Measurements from ENCODE around the gene UGT1A7. TPM values are rescaled to one million over a fixed set of nuclear protein-coding genes. Genes with fewer than 3 reads are reported as not detected.

Gene UGT1A7
- total and polyA plus RNA-seq, 3 donors from 2014 or later, result 0.19 TPM; not detected in 2

DNA sequence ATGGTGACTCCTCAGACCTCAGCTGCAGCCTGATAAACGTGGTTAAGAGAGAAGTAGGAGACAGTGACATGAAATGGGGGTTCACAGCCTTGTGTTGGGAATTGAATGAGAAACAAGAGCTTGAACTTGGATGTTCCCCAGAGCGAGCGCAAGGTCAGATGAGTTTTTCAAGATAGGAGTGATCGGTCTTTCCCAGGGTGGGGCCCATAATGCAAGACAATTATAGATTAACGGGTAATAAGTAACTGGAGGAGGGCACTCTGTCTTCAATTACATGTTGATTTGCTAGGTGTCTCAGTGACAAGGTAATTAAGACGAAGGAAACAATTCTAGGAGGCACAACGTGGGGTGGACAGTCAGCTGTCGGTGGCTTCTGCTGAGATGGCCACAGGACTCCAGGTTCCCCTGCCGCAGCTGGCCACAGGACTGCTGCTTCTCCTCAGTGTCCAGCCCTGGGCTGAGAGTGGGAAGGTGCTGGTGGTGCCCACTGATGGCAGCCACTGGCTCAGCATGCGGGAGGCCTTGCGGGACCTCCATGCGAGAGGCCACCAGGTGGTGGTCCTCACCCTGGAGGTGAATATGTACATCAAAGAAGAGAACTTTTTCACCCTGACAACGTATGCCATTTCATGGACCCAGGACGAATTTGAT is 31.0 kb downstream of the UGT1A7 start, which contains the start of gene UGT1A5:
Gene UGT1A5 (plus strand): TSS at position 297 of the 651 bp plus-strand sequence. CDS start 85 bp downstream, at position 382.
- H3K36me3 ChIP-seq (ENCODE audit: low read depth, missing control alignments), result no peaks in the 10 kb centered on the region
- H3K27ac ChIP-seq, result no peak within 1 kb of the TSS
- TF ChIP-seq, protein P1, sequence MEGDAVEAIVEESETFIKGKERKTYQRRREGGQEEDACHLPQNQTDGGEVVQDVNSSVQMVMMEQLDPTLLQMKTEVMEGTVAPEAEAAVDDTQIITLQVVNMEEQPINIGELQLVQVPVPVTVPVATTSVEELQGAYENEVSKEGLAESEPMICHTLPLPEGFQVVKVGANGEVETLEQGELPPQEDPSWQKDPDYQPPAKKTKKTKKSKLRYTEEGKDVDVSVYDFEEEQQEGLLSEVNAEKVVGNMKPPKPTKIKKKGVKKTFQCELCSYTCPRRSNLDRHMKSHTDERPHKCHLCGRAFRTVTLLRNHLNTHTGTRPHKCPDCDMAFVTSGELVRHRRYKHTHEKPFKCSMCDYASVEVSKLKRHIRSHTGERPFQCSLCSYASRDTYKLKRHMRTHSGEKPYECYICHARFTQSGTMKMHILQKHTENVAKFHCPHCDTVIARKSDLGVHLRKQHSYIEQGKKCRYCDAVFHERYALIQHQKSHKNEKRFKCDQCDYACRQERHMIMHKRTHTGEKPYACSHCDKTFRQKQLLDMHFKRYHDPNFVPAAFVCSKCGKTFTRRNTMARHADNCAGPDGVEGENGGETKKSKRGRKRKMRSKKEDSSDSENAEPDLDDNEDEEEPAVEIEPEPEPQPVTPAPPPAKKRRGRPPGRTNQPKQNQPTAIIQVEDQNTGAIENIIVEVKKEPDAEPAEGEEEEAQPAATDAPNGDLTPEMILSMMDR (IDR thresholded peaks at IDR 0.05), result no peak
- no peak for TF ChIP-seq POLR2A (IDR thresholded peaks at IDR 0.05)
- no peaks in the 10 kb centered on the region for H3K9me3 ChIP-seq
- 83 to 87% methylated on average over 14 of the region's 14 CpGs for WGBS, 2 donors
- intact Hi-C loops (cut with DNase I; ENCODE audit: low total_unique reads), result no loop called here
- no peak for DNase-seq
- no peak within 1 kb of the TSS for H3K4me3 ChIP-seq
- no peaks in the 10 kb centered on the region for H3K27me3 ChIP-seq
- no peaks in the 10 kb centered on the region for H3K4me1 ChIP-seq

DNA sequence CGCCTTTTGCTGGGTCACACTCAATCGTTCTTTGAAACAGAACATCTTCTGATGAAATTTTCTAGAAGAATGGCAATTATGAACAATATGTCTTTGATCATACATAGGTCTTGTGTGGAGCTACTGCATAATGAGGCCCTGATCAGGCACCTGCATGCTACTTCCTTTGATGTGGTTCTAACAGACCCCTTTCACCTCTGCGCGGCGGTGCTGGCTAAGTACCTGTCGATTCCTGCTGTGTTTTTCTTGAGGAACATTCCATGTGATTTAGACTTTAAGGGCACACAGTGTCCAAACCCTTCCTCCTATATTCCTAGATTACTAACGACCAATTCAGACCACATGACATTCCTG is 31.5 kb downstream of the UGT1A7 start:
- TF ChIP-seq POLR2A (IDR thresholded peaks at IDR 0.05), result no peak
- TF ChIP-seq, protein P1 (IDR thresholded peaks at IDR 0.05), result no peak
- WGBS, 2 donors, result 86% methylated on average over 7 of the region's 7 CpGs
- H3K27me3 ChIP-seq, result no peaks in the 10 kb centered on the region
- H3K27ac ChIP-seq, result no peak overlapping the region
- H3K9me3 ChIP-seq, result no peaks in the 10 kb centered on the region
- H3K4me1 ChIP-seq, result no peaks in the 10 kb centered on the region
- intact Hi-C loops (cut with DNase I; ENCODE audit: low total_unique reads), result no loop called here
- H3K4me3 ChIP-seq, result no peak overlapping the region
- no peaks in the 10 kb centered on the region for H3K36me3 ChIP-seq (ENCODE audit: low read depth, missing control alignments)
- no peak for DNase-seq

DNA sequence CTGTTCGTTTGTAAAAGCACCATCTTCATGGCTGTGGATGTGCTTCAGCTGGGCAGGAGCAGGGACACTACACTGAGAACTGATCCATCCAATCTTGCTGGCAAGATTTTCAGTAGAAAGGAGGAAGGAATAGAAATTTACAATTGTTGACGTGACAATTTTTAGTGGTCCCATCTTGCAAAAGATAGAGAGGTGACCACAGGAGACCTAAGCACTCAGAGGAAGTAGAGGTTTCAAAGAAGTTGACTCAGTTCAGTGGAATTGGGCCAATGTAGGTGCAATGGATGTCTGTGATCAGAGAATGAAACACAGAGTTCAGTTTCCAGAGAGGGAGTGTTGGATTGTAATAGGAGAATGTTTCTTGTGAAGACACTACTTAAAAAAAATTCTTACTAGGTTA is 32.4 kb downstream of the UGT1A7 start:
- no peaks in the 10 kb centered on the region for H3K27me3 ChIP-seq
- DNase-seq, result no peak
- 89% methylated on average over 2 of the region's 2 CpGs for WGBS, 2 donors
- no peaks in the 10 kb centered on the region for H3K36me3 ChIP-seq (ENCODE audit: low read depth, missing control alignments)
- intact Hi-C loops (cut with DNase I; ENCODE audit: low total_unique reads), result no loop called here
- H3K27ac ChIP-seq, result no peak overlapping the region
- H3K9me3 ChIP-seq, result no peaks in the 10 kb centered on the region
- TF ChIP-seq POLR2A (IDR thresholded peaks at IDR 0.05), result no peak
- TF ChIP-seq, protein P1 (IDR thresholded peaks at IDR 0.05), result no peak
- no peaks in the 10 kb centered on the region for H3K4me1 ChIP-seq
- no peak overlapping the region for H3K4me3 ChIP-seq

DNA sequence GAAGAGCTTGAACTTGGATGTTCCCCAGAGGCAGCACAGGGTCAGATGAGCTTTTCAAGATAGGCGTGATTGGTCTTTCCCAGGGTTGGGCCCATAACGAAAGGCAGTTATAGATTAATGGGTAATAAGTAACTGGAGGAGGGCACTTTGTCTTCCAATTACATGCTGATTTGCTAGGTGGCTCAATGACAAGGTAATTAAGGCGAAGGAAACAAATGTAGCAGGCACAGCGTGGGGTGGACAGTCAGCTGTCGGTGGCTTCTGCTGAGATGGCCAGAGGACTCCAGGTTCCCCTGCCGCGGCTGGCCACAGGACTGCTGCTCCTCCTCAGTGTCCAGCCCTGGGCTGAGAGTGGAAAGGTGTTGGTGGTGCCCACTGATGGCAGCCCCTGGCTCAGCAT is 36.9 kb downstream of the UGT1A7 start, which contains the start of gene UGT1A4:
Gene UGT1A4 (plus strand): TSS at position 185 of the 400 bp plus-strand sequence. CDS start 85 bp downstream, at position 270.
- Histone ChIP-seq H3K4me3 (no peak within 1 kb of the TSS), H3K27me3 (no peaks in the 10 kb centered on the region), H3K9me3 (no peaks in the 10 kb centered on the region), H3K27ac (no peak within 1 kb of the TSS), H3K36me3 (ENCODE audit: low read depth, missing control alignments) (no peaks in the 10 kb centered on the region), H3K4me1 (no peaks in the 10 kb centered on the region)
- WGBS, 2 donors, result 83 to 86% methylated on average over 5 to 7 of the region's 7 CpGs
- no peak for DNase-seq
- TF ChIP-seq POLR2A (IDR thresholded peaks at IDR 0.05), result no peak
- TF ChIP-seq, protein P1 (IDR thresholded peaks at IDR 0.05), result no peak
- intact Hi-C loops (cut with DNase I; ENCODE audit: low total_unique reads), result no loop called here

Data from testis (tissue), 3 donors.